Neural cell (in vitro differentiated cells): Measurements from ENCODE around the gene TRIM2. TPM values are rescaled to one million over a fixed set of nuclear protein-coding genes. Genes with fewer than 3 reads are reported as not detected.

ENCODE experiments used
- H2AFZ ChIP-seq: fragments of 200-600, 300-800 bp; sonication (generic), shearing (Covaris generic); 2 replicates; pipeline ENCODE4 v1.6.0; 2014; ENCODE audit warnings: low read depth, mild to moderate bottlenecking, antibody characterized with exemption, low read length, moderate library complexity
- H3F3A ChIP-seq: fragments of 200-600 bp; shearing (Covaris generic); 2 replicates; pipeline ENCODE4 v1.6.1; 2016; ENCODE audit warnings: mild to moderate bottlenecking, moderate library complexity, mixed read lengths, antibody characterized with exemption, low read length; ENCODE audit not compliant: insufficient read depth, poor library complexity, severe bottlenecking
- H3K27ac ChIP-seq: fragments of 200-600, 300-800 bp; sonication (generic), shearing (Covaris generic); 2 replicates; pipeline ENCODE4 v1.5.1; 2014; ENCODE audit warnings: mild to moderate bottlenecking, low read length, moderate library complexity
- H3K27me3 ChIP-seq: fragments of 300-800, 200-600 bp; sonication (generic), shearing (Covaris generic); 2 replicates; pipeline ENCODE4 v1.6.0; 2014; ENCODE audit warnings: mild to moderate bottlenecking, low read depth, low read length, moderate library complexity; ENCODE audit not compliant: insufficient read depth
- H3K36me3 ChIP-seq: fragments of 300-800, 200-600 bp; sonication (generic), shearing (Covaris generic); 2 replicates; pipeline ENCODE4 v1.5.1; 2014; ENCODE audit warnings: mild to moderate bottlenecking, antibody characterized with exemption, low read length, moderate library complexity; ENCODE audit not compliant: insufficient read depth
- H3K4me2 ChIP-seq: fragments of 300-800, 200-600 bp; sonication (generic), shearing (Covaris generic); 2 replicates; pipeline ENCODE4 v1.6.0; 2014; ENCODE audit warnings: mild to moderate bottlenecking, low read length
- H3K4me3 ChIP-seq: fragments of 300-800, 200-600 bp; sonication (generic), shearing (Covaris generic); 2 replicates; pipeline ENCODE4 v1.5.1; 2014; ENCODE audit warnings: mild to moderate bottlenecking, low read length, moderate library complexity
- H3K79me2 ChIP-seq: fragments of 200-600 bp; shearing (Covaris generic); replicated peaks from 2 replicates; pipeline ENCODE4 v1.6.0; 2014; ENCODE audit warnings: mild to moderate bottlenecking, low read length, moderate library complexity; ENCODE audit not compliant: insufficient read depth
- H3K9ac ChIP-seq: fragments of 300-800, 200-600 bp; sonication (generic), shearing (Covaris generic); 2 replicates; pipeline ENCODE4 v1.6.1; 2016; ENCODE audit warnings: mild to moderate bottlenecking, low read length, mixed read lengths
- H3K9me2 ChIP-seq: fragments of 200-600 bp; shearing (Covaris generic); 2 replicates; pipeline ENCODE4 v1.6.1; 2016; ENCODE audit warnings: mild to moderate bottlenecking, low read length, mixed read lengths; ENCODE audit not compliant: insufficient read depth
- H3K9me3 ChIP-seq: fragments of 200-600, 300-800 bp; sonication (generic), shearing (Covaris generic); 2 replicates; pipeline ENCODE4 v1.6.1; 2016; ENCODE audit warnings: mild to moderate bottlenecking, mixed run types, low read length, moderate library complexity, mixed read lengths
- H4K20me1 ChIP-seq: fragments of 200-600 bp; shearing (Covaris generic); 2 replicates; pipeline ENCODE4 v1.6.1; 2016; ENCODE audit warnings: mild to moderate bottlenecking, mixed run types; ENCODE audit not compliant: insufficient read depth
- EP300 ChIP-seq: fragments of 450-650 bp; conservative IDR thresholded peaks from 2 replicates; pipeline ENCODE4 v1.6.1; 2014; ENCODE audit warnings: antibody characterized with exemption, mild to moderate bottlenecking, moderate library complexity; ENCODE audit not compliant: poor library complexity, severe bottlenecking
- EZH2 ChIP-seq: fragments of 200-600, 300-800 bp; shearing (Covaris generic), sonication (generic); IDR thresholded peaks from 2 replicates; pipeline ENCODE4 v1.6.1; 2014; ENCODE audit warnings: antibody characterized with exemption, low read length, borderline replicate concordance, mild to moderate bottlenecking; ENCODE audit not compliant: insufficient read depth, poor library complexity, severe bottlenecking
- MXI1 ChIP-seq: fragments of 450-650 bp; conservative IDR thresholded peaks from 2 replicates; pipeline ENCODE4 v1.6.1; 2014; ENCODE audit warnings: antibody characterized with exemption, mild to moderate bottlenecking; ENCODE audit not compliant: poor library complexity, severe bottlenecking
- POLR2AphosphoS5 ChIP-seq: IDR thresholded peaks from 2 replicates; pipeline ENCODE4 v1.6.1; 2012
- RAD21 ChIP-seq: fragments of 450-650 bp; conservative IDR thresholded peaks from 2 replicates; pipeline ENCODE4 v1.6.1; 2014; ENCODE audit warnings: antibody characterized with exemption, mild to moderate bottlenecking, moderate library complexity
- SMC3 ChIP-seq: fragments of 450-650 bp; conservative IDR thresholded peaks from 2 replicates; pipeline ENCODE4 v1.6.1; 2014; ENCODE audit warnings: antibody characterized with exemption, mild to moderate bottlenecking, moderate library complexity; ENCODE audit not compliant: poor library complexity
- TAF1 ChIP-seq: IDR thresholded peaks from 2 replicates; pipeline ENCODE4 v1.6.1; 2012; ENCODE audit warnings: low read depth
- polyA plus RNA-seq: library from polyadenylated mRNA; depleted of rRNA; stranded (reverse); fragments of >200 nt; gene quantifications from 2 replicates; pipeline ENCODE4 v1.2.3, GENCODE V29; 2014
- TF ChIP-seq, protein P1 (sequence below): IDR thresholded peaks from 2 replicates; pipeline ENCODE4 v1.6.1; 2012; ENCODE audit warnings: borderline replicate concordance
- TF ChIP-seq, protein P2 (sequence below): fragments of 450-650 bp; IDR thresholded peaks from 2 replicates; pipeline ENCODE4 v1.5.1; 2014; ENCODE audit warnings: antibody characterized with exemption, mild to moderate bottlenecking, moderate library complexity; ENCODE audit not compliant: poor library complexity, severe bottlenecking

Gene TRIM2
- polyA plus RNA-seq, 1 donor from 2014 or later: 261 TPM

DNA sequence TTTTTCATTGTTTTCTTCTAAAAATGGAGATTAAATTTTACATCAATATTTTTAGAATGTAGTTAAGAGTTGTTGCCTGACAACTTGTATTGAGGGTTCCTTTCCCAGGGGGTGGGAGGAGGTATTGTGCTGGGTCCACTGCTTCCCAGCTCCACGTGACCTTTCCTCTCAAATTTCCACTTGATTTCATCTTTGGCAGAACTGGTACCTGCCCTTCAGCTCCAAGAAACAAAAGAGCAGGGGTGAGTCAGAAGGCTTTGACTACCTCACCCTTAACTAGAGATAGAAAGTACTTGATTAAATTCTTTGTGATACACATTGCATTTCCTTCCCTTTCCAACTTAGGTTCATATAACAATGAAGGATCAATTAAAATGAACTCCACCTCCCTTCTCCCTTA lies 19.7 kb downstream of the TRIM2 start:
- Histone ChIP-seq H3K9me2 (no peaks in the 10 kb centered on the region), H3K9ac (peak overlapping the region; percentile 86), H3K27me3 (no peaks in the 10 kb centered on the region), H3K79me2 (peaks cover 85% of the 10 kb centered on the region), H4K20me1 (no peaks in the 10 kb centered on the region), H3K4me3 (peak overlapping the region; percentile 83), H3K36me3 (no peaks in the 10 kb centered on the region), H3K27ac (peak overlapping the region; percentile 86), H3K9me3 (no peaks in the 10 kb centered on the region), H3F3A (no peaks in the 10 kb centered on the region), H2AFZ (no peak overlapping the region), H3K4me2 (peak overlapping the region; percentile 86)
- TF ChIP-seq SMC3 (no peak), POLR2AphosphoS5 (no peak), TAF1 (no peak), RAD21 (no peak), EP300 (no peak), EZH2 (no peak)
- TF ChIP-seq, protein P1, sequence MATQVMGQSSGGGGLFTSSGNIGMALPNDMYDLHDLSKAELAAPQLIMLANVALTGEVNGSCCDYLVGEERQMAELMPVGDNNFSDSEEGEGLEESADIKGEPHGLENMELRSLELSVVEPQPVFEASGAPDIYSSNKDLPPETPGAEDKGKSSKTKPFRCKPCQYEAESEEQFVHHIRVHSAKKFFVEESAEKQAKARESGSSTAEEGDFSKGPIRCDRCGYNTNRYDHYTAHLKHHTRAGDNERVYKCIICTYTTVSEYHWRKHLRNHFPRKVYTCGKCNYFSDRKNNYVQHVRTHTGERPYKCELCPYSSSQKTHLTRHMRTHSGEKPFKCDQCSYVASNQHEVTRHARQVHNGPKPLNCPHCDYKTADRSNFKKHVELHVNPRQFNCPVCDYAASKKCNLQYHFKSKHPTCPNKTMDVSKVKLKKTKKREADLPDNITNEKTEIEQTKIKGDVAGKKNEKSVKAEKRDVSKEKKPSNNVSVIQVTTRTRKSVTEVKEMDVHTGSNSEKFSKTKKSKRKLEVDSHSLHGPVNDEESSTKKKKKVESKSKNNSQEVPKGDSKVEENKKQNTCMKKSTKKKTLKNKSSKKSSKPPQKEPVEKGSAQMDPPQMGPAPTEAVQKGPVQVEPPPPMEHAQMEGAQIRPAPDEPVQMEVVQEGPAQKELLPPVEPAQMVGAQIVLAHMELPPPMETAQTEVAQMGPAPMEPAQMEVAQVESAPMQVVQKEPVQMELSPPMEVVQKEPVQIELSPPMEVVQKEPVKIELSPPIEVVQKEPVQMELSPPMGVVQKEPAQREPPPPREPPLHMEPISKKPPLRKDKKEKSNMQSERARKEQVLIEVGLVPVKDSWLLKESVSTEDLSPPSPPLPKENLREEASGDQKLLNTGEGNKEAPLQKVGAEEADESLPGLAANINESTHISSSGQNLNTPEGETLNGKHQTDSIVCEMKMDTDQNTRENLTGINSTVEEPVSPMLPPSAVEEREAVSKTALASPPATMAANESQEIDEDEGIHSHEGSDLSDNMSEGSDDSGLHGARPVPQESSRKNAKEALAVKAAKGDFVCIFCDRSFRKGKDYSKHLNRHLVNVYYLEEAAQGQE: no peak

DNA sequence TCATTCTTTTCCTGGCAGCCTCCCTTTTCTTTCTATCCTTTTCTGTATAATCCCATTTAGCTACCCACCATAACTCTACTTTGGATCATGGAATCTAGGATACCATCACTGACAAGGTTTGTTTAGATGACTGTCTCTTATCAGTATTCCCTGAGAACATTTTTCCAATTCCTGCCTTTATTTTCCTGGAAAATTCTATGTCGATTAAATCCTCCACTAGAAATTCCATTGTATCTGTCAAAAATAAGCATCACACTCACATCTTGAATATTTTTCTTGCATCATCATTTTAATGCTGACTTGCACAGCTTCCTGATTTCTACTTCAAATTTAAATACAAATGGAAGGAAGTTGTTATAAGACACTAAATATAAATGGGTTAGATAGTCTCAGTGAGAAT lies 20.2 kb downstream of the TRIM2 start:
- H4K20me1 ChIP-seq: no peaks in the 10 kb centered on the region
- no peaks in the 10 kb centered on the region for H3K9me3 ChIP-seq
- no peaks in the 10 kb centered on the region for H3K9me2 ChIP-seq
- H3F3A ChIP-seq: no peaks in the 10 kb centered on the region
- H3K79me2 ChIP-seq: peaks cover 85% of the 10 kb centered on the region
- TF ChIP-seq, protein P2, sequence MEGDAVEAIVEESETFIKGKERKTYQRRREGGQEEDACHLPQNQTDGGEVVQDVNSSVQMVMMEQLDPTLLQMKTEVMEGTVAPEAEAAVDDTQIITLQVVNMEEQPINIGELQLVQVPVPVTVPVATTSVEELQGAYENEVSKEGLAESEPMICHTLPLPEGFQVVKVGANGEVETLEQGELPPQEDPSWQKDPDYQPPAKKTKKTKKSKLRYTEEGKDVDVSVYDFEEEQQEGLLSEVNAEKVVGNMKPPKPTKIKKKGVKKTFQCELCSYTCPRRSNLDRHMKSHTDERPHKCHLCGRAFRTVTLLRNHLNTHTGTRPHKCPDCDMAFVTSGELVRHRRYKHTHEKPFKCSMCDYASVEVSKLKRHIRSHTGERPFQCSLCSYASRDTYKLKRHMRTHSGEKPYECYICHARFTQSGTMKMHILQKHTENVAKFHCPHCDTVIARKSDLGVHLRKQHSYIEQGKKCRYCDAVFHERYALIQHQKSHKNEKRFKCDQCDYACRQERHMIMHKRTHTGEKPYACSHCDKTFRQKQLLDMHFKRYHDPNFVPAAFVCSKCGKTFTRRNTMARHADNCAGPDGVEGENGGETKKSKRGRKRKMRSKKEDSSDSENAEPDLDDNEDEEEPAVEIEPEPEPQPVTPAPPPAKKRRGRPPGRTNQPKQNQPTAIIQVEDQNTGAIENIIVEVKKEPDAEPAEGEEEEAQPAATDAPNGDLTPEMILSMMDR: no peak
- TF ChIP-seq RAD21 (no peak), MXI1 (no peak), EZH2 (no peak)
- TF ChIP-seq, protein P1: peak; percentile 80
- no peaks in the 10 kb centered on the region for H3K27me3 ChIP-seq
- H3K4me3 ChIP-seq: peak overlapping the region; percentile 83
- no peak overlapping the region for H2AFZ ChIP-seq
- no peaks in the 10 kb centered on the region for H3K36me3 ChIP-seq
- H3K27ac ChIP-seq: peak overlapping the region; percentile 86
- H3K9ac ChIP-seq: no peak overlapping the region
- peak overlapping the region; percentile 86 for H3K4me2 ChIP-seq
